ENCODE results near the gene ARHGAP24.

The ARHGAP24 gene

GRCh38 chr4:86026720-86027119, 551.8 kb downstream of the ARHGAP24 start:
- TF ChIP-seq, protein P1, sequence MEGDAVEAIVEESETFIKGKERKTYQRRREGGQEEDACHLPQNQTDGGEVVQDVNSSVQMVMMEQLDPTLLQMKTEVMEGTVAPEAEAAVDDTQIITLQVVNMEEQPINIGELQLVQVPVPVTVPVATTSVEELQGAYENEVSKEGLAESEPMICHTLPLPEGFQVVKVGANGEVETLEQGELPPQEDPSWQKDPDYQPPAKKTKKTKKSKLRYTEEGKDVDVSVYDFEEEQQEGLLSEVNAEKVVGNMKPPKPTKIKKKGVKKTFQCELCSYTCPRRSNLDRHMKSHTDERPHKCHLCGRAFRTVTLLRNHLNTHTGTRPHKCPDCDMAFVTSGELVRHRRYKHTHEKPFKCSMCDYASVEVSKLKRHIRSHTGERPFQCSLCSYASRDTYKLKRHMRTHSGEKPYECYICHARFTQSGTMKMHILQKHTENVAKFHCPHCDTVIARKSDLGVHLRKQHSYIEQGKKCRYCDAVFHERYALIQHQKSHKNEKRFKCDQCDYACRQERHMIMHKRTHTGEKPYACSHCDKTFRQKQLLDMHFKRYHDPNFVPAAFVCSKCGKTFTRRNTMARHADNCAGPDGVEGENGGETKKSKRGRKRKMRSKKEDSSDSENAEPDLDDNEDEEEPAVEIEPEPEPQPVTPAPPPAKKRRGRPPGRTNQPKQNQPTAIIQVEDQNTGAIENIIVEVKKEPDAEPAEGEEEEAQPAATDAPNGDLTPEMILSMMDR (IDR thresholded peaks at IDR 0.05; ENCODE audit: unreplicated experiment in 3 of 3), result no peak
- H3K27me3 Mint-ChIP-seq (ENCODE audit: low read depth), result no peaks in the 10 kb centered on the region
- H3K9me3 Mint-ChIP-seq, result no peaks in the 10 kb centered on the region
- peaks cover 4% of the 10 kb centered on the region for H3K4me1 Mint-ChIP-seq
- no peak overlapping the region for H3K4me3 Mint-ChIP-seq
- peaks cover 6% of the 10 kb centered on the region for H3K36me3 Mint-ChIP-seq (ENCODE audit: low read depth)
- H3K27ac Mint-ChIP-seq, result peak overlapping the region in 2 of 3 experiments; percentile 11 to 62

GRCh38 chr4:86031927-86032326, 557.0 kb downstream of the ARHGAP24 start:
- Mint-ChIP-seq H3K4me3 (no peak overlapping the region), H3K27me3 (ENCODE audit: low read depth) (no peaks in the 10 kb centered on the region), H3K27ac (peak overlapping the region in 2 of 3 experiments; percentile 93 to 94), H3K9me3 (no peaks in the 10 kb centered on the region), H3K36me3 (ENCODE audit: low read depth) (peaks cover 5% of the 10 kb centered on the region), H3K4me1 (peaks cover 34% of the 10 kb centered on the region)
- TF ChIP-seq, protein P1 (IDR thresholded peaks at IDR 0.05; ENCODE audit: unreplicated experiment in 3 of 3), result no peak

DNA sequence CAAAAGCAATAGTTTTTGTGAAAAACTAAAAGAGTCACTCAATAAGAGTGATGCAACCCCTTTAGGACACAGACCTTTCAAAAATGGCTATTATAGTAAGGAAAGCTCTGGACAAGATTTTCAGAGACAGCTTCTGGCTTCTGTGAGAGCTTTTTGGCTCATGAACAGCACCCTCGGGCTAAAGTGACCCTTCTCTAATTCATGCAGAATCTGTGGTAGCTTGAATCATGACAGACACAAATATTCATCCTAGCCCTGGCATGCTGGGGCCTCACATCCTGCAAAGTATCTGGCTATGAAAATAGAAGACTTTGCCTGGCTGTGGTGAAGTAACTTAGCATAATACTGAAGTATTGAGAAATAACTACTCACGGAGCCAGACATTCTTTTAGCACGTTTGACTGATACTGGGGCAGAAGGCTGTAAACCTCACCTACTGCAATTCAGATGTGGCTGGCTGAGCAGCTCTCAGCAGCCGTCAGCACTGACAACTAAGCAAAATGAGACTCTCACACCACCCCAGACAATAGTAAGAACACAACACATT, 557.6 kb downstream of the ARHGAP24 start:
- Mint-ChIP-seq H3K4me1 (peaks cover 35% of the 10 kb centered on the region), H3K9me3 (no peaks in the 10 kb centered on the region), H3K27me3 (ENCODE audit: low read depth) (no peaks in the 10 kb centered on the region), H3K27ac (peak overlapping the region; percentile 87 to 94 (median 93)), H3K36me3 (ENCODE audit: low read depth) (peaks cover 5% of the 10 kb centered on the region), H3K4me3 (no peak overlapping the region)
- TF ChIP-seq, protein P1 (IDR thresholded peaks at IDR 0.05; ENCODE audit: unreplicated experiment in 3 of 3), result no peak

DNA sequence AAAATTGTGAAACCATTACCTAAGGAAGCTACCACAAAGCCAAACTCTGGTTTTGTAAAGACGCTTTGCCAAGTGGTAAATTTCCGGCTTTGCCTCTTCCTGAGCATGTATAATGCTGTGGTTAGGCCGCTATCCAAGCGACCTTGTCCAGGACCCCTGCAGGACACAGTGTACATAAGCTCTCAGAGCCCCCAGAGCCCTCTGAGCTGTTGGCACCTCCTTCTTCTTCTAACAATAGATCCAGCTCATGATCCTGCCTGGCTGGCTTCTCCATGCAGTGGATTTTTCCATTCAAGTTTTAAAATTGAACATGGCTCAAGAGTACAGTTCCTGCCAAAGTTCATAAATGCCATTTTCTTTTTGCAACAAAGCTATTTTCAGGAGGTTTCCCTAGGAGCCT, 558.2 kb downstream of the ARHGAP24 start:
- Mint-ChIP-seq H3K9me3 (no peaks in the 10 kb centered on the region), H3K36me3 (ENCODE audit: low read depth) (peaks cover 5% of the 10 kb centered on the region), H3K4me3 (no peak overlapping the region), H3K4me1 (peaks cover 35% of the 10 kb centered on the region), H3K27me3 (ENCODE audit: low read depth) (no peaks in the 10 kb centered on the region), H3K27ac (peak overlapping the region; percentile 87 to 94 (median 93))
- TF ChIP-seq, protein P1 (IDR thresholded peaks at IDR 0.05; ENCODE audit: unreplicated experiment in 3 of 3), result no peak

DNA sequence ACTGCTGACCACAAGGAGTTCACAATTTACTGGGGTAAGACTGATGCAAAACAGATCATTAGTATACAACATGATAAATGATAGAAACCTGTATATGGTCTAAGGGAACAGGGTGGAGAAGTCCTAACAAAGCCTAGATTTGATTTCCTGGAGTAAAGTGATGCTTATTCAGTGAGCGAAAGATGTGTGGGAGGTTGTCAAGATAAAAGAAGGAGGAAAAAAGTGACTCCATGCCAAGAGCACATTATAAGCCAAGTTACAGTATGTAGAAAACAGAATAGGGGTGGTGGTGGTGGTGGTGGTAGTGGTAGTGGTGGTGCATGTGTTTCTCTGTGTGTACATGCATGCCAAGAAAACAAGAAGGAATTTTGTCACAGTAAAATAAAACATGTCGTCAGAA, 559.7 kb downstream of the ARHGAP24 start:
- Mint-ChIP-seq H3K4me3 (no peak overlapping the region), H3K9me3 (no peaks in the 10 kb centered on the region)

More for the DNA sequence above, 559.7 kb downstream of the ARHGAP24 start:
- peaks cover 5% of the 10 kb centered on the region for H3K36me3 Mint-ChIP-seq (ENCODE audit: low read depth)
- peak overlapping the region; percentile 43 to 71 (median 49) for H3K27ac Mint-ChIP-seq
- H3K4me1 Mint-ChIP-seq, result peaks cover 35% of the 10 kb centered on the region
- TF ChIP-seq, protein P1 (IDR thresholded peaks at IDR 0.05; ENCODE audit: unreplicated experiment in 3 of 3), result no peak
- no peaks in the 10 kb centered on the region for H3K27me3 Mint-ChIP-seq (ENCODE audit: low read depth)
